ENCODE measurements around the gene GALC.

GRCh38 chr14:88003425-88003824 is 10.4 kb upstream of the GALC start:
- TF ChIP-seq POLR2A (IDR thresholded peaks at IDR 0.05) (no peak), CTCF (IDR thresholded peaks at IDR 0.05 in 8 of 11, conservative IDR thresholded peaks at IDR 0.05 in 3 of 11) (no peak), POLR2AphosphoS5 (IDR thresholded peaks at IDR 0.05) (no peak)
